Stimulated activated CD4-positive, alpha-beta T cell treated with anti-CD3 and anti-CD28 coated beads, TNF-alpha, amount 100 ng/mL, for 48 hours (primary cell): ENCODE data around the gene CXCL12.

Source experiments
- DNase-seq, 3 donors: peaks; one replicate each; pipeline ENCODE4 v3.0.0-alpha.2; 2020; ENCODE audit warnings: low read depth in 3 of 3

The CXCL12 gene

GRCh38 chr10:44399659-44400451, 15.0 kb upstream of the CXCL12 start:
- DNase-seq: no peak

- DNase-seq: no peak
These were observed 14.1 kb upstream of the CXCL12 start for GRCh38 chr10:44398747-44399658.

GRCh38 chr10:44398271-44398670, 13.4 kb upstream of the CXCL12 start:
- no peak for DNase-seq

GRCh38 chr10:44397476-44398225, 12.8 kb upstream of the CXCL12 start:
- DNase-seq: no peak

GRCh38 chr10:44396671-44397191, 11.8 kb upstream of the CXCL12 start:
- no peak for DNase-seq

GRCh38 chr10:44395902-44396670, 11.2 kb upstream of the CXCL12 start:
- DNase-seq: no peak

GRCh38 chr10:44395396-44395795, 10.5 kb upstream of the CXCL12 start:
- DNase-seq: no peak

GRCh38 chr10:44394696-44395381, 9.9 kb upstream of the CXCL12 start:
- DNase-seq: no peak

GRCh38 chr10:44393834-44394547, 9.1 kb upstream of the CXCL12 start:
- DNase-seq: no peak

GRCh38 chr10:44393051-44393630, 8.2 kb upstream of the CXCL12 start:
- DNase-seq: no peak

GRCh38 chr10:44392420-44392819, 7.5 kb upstream of the CXCL12 start:
- DNase-seq: no peak

- no peak for DNase-seq
These were observed 7.1 kb upstream of the CXCL12 start for GRCh38 chr10:44391981-44392380.

- DNase-seq: no peak
These were observed 5.7 kb upstream of the CXCL12 start for GRCh38 chr10:44390585-44391072.

- DNase-seq: no peak
These were observed 4.7 kb upstream of the CXCL12 start for GRCh38 chr10:44389556-44389955.

- no peak for DNase-seq
These were observed 4.3 kb upstream of the CXCL12 start for GRCh38 chr10:44389150-44389549.

GRCh38 chr10:44388641-44389040, 3.7 kb upstream of the CXCL12 start:
- no peak for DNase-seq

- no peak for DNase-seq
These were observed 3.0 kb upstream of the CXCL12 start for GRCh38 chr10:44387853-44388251.

- DNase-seq: peak in 1 of 3 donors; percentile 20
These were observed 1.7 kb upstream of the CXCL12 start for GRCh38 chr10:44386546-44387052.
